Measurements from ENCODE around the gene ABCA3. TPM values are rescaled to one million over a fixed set of nuclear protein-coding genes. Genes with fewer than 3 reads are reported as not detected.

ABCA3 gene
- total RNA-seq, 4 donors from 2014 or later, result 7.5 to 27.5 (median 12.3) TPM

DNA sequence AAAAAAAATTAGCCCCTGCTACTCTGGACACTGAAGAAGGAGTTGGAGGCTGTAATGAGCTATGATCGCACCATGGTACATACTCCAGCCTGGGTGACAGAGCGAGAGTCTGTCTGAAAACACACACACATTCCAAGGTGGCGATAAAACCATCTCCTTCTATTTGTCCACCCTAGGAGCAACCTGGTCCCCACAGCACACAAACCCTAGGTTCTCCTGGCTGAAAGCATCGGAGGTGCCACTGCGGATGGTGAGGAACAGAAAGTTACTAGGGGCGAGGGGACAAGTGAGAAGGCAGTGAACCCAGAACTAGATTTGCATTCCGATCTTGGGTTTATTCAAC is 87.8 kb downstream of the ABCA3 start:
- no peak for ATAC-seq
- peaks cover 0 to 55% of the 10 kb centered on the region in 2 donors for H3K36me3 ChIP-seq
- no peaks in the 10 kb centered on the region for H3K27me3 ChIP-seq
- H3K27ac ChIP-seq, result peak overlapping the region in 2 of 4 donors; percentile 91 to 97
- H3K4me1 ChIP-seq, result peaks cover 3 to 37% (median 6%) of the 10 kb centered on the region in 3 donors
- WGBS, 2 donors (ENCODE audit: low coverage in 1 of 2), result 84 to 92% methylated on average over 4 to 7 of the region's 7 CpGs
- TF ChIP-seq EP300 (IDR thresholded peaks at IDR 0.05) (no peak), POLR2A (IDR thresholded peaks at IDR 0.05) (no peak), POLR2AphosphoS5 (IDR thresholded peaks at IDR 0.05) (no peak)
- TF ChIP-seq, protein P1, sequence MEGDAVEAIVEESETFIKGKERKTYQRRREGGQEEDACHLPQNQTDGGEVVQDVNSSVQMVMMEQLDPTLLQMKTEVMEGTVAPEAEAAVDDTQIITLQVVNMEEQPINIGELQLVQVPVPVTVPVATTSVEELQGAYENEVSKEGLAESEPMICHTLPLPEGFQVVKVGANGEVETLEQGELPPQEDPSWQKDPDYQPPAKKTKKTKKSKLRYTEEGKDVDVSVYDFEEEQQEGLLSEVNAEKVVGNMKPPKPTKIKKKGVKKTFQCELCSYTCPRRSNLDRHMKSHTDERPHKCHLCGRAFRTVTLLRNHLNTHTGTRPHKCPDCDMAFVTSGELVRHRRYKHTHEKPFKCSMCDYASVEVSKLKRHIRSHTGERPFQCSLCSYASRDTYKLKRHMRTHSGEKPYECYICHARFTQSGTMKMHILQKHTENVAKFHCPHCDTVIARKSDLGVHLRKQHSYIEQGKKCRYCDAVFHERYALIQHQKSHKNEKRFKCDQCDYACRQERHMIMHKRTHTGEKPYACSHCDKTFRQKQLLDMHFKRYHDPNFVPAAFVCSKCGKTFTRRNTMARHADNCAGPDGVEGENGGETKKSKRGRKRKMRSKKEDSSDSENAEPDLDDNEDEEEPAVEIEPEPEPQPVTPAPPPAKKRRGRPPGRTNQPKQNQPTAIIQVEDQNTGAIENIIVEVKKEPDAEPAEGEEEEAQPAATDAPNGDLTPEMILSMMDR (IDR thresholded peaks at IDR 0.05), result no peak
- no peak overlapping the region for H3K4me3 ChIP-seq
- H3K9me3 ChIP-seq, result no peaks in the 10 kb centered on the region

DNA sequence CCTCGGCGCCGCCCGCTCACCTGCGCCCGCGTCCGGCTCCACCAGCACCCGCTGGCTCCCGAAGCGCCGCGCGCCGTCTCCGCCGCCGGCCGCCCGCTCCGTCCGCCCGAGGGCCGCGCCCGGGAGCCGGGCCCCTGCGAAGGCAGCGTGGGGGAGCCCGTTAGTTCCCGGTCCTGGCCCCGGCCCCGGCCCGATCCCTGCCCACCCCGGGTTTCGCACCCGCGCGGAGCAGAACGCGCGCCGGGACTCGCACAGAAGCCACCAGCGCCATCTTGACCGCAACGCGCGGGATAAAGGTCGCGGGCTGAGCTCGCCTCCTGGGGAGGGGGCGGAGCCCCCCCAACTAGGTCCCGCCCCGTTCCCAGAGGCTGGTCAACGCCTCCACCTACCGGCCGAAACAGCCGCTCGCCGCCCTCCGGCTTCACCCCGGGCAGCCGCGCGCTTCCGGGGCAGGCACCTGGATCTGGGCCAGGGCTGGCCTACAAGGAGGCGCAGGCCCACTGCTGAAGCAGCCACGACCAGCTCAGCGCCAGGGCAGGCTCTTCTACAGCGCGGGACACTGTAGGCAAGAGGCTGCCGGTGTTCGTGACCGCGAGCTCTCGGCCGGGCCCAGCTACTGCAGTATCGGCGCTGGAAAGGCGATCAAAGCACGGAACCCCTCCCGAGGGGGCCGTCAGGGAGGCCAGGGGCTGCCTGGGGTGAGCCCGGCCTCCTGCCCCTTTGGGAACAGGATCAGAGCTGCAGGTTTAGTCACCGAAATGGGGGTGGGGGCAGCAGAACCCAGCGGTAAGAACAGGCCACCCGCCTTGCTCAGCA is 89.0 kb downstream of the ABCA3 start, which contains the start of gene ECI1:
ECI1 (minus strand) TSS at position 292 of the 816 bp plus-strand sequence; CDS start at position 271, 21 bp downstream.
- Histone ChIP-seq H3K4me3 (peak within 1 kb of the TSS; percentile 66 to 85), H3K27me3 (no peaks in the 10 kb centered on the region), H3K4me1 (peaks cover 3 to 37% (median 6%) of the 10 kb centered on the region in 3 donors), H3K9me3 (no peaks in the 10 kb centered on the region), H3K27ac (peak within 1 kb of the TSS; percentile 71 to 97 (median 94)), H3K36me3 (peaks cover 0 to 51% of the 10 kb centered on the region in 2 donors)
- ATAC-seq, result peak; percentile 98
- TF ChIP-seq POLR2AphosphoS5 (IDR thresholded peaks at IDR 0.05), result peak; percentile 84
- no peak for TF ChIP-seq EP300 (IDR thresholded peaks at IDR 0.05)
- TF ChIP-seq, protein P1 (IDR thresholded peaks at IDR 0.05), result peak in 3 of 4 experiments; percentile 79 to 89 (median 85)
- peak; percentile 83 to 86 for TF ChIP-seq POLR2A (IDR thresholded peaks at IDR 0.05)
- 40% methylated on average over 1 of the region's 88 CpGs; no CpG with 5 or more reads in 1 of the 2 donors for WGBS, 2 donors (ENCODE audit: low coverage in 1 of 2)

DNA sequence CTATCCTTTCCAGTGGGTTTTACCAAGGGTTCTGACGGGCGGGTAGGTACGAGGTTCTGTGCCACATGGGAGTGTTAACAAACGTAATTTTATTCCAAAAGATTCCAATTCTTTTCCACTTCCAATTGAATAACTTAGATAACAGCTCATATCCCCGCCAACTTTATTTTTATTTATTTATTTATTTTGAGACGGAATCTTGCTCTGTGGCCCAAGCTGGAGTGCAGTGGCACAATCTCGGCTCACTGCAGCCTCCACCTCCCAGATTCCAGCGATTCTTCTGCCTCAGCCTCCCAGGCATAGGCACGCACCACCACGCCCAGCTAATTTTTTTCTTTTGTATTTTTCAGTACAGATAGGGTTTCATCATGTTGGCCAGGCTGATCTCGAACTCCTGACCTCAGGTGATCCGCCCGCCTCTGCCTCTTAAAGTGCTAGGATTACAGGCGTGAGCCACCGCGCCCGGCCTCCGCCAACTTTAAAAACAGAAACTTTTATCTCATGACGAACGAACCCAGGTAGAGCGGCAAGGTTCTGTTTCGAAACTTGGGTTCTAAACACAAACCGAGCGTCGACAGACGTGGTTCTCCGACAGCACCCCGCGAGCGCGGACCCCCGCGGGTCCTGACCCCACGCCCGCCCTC is 89.8 kb downstream of the ABCA3 start:
- Histone ChIP-seq H3K27me3 (no peaks in the 10 kb centered on the region), H3K27ac (peak overlapping the region; percentile 71 to 97 (median 94)), H3K36me3 (peaks cover 0 to 51% of the 10 kb centered on the region in 2 donors), H3K4me3 (peak overlapping the region; percentile 66 to 85), H3K9me3 (no peaks in the 10 kb centered on the region), H3K4me1 (peaks cover 3 to 37% (median 6%) of the 10 kb centered on the region in 3 donors)
- 5 to 7% methylated on average over 5 to 26 of the region's 35 CpGs for WGBS, 2 donors (ENCODE audit: low coverage in 1 of 2)
- TF ChIP-seq POLR2A (IDR thresholded peaks at IDR 0.05), result no peak
- ATAC-seq, result no peak

DNA sequence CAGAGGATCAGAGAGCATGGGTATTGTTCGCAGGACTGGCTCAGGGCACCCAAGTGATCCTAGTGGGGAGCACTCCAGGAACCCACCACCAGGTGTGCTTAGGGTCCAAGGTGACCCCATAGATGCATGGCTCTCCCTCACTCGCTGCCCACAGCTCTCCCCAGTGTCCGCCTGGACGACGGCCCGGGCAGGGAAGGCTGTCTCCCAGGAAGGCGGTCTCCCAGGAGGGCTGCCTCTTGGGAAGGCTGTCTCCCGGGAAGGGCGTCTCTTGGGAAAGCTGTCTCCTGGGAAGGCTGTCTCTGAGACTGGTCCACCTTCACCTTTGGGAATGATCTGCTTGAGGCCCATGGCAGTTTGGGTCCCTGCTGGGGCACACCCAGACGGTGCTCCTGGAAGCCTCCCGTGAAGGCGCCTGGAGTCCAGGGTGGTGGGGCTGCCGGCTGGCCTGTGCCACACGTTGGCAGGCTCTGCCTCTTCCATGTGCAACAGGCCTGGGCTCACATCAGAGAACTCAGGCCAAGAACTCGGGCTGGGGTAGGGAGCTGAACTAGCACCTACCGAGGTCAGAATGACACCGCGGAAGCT is 94.1 kb downstream of the ABCA3 start:
- WGBS, 2 donors (ENCODE audit: low coverage in 1 of 2), result 100% methylated on average over 2 of the region's 18 CpGs; no CpG with 5 or more reads in 1 of the 2 donors
- TF ChIP-seq POLR2A (IDR thresholded peaks at IDR 0.05) (no peak), EP300 (IDR thresholded peaks at IDR 0.05) (no peak), POLR2AphosphoS5 (IDR thresholded peaks at IDR 0.05) (no peak)
- TF ChIP-seq, protein P1 (IDR thresholded peaks at IDR 0.05), result no peak
- Histone ChIP-seq H3K4me3 (no peak overlapping the region), H3K27me3 (no peaks in the 10 kb centered on the region), H3K4me1 (peaks cover 3 to 28% (median 6%) of the 10 kb centered on the region in 3 donors), H3K36me3 (peaks cover 0 to 60% of the 10 kb centered on the region in 2 donors), H3K9me3 (no peaks in the 10 kb centered on the region), H3K27ac (no peak overlapping the region)
- ATAC-seq, result no peak

Measured in gastroesophageal sphincter (tissue), 4 donors.